HepG2 (cell line): ENCODE data around the gene GDPD4. TPM values are rescaled to one million over a fixed set of nuclear protein-coding genes. Genes with fewer than 3 reads are reported as not detected.

Experiments
- ATAC-seq: fragments of 200-7000 bp; cut with Tn5 transposase; 3 replicates; pipeline ENCODE4 v1.9.1; 2020; ENCODE audit warnings: mild to moderate bottlenecking, moderate library complexity
- BruUV-seq: library from RNA; stranded (reverse); fragments of 400-500 nt; replicated peaks from 2 replicates; lab custom pipeline; 2021; lab: Mats Ljungman, UMichigan
- CTCF ChIA-PET: fragments of 300-600 bp; formaldehyde crosslinking; extraction: SDS; loops from one replicate; lab custom pipeline; 2021; ENCODE audit warnings: low total read pairs, inconsistent platforms, low intra/inter-chr PET ratio; lab: Yijun Ruan, JAX
- POLR2A ChIA-PET: fragments of 350-600 bp; sonication (Branson Sonifier 250); formaldehyde crosslinking; loops from one replicate; lab custom pipeline; 2020; ENCODE audit warnings: antibody characterized with exemption, inconsistent platforms; lab: Yijun Ruan, JAX
- DNase-seq: peaks from one replicate; pipeline ENCODE4 v3.0.0-alpha.2; 2015; ENCODE audit warnings: low spot score
- FAIRE-seq: peaks from 3 replicates; lab custom pipeline; 2011; peaks lifted over from hg19 to GRCh38; lab: Jason Lieb, UNC
- H2AFZ ChIP-seq: one replicate; pipeline ENCODE4 v1.6.1; 2011; ENCODE audit warnings: low read length, inconsistent platforms
- H3K27ac ChIP-seq: fragments of 300-600 bp; 3 replicates; pipeline ENCODE4 v1.8.0; 2011; ENCODE audit warnings: mixed run types, mild to moderate bottlenecking, mixed read lengths, low read length, inconsistent platforms; ENCODE audit not compliant: insufficient read depth; ENCODE audit errors: extremely low read length
- H3K27me3 ChIP-seq, 2 experiments: fragments of 200-600 bp in 1 of 2; 2 replicates in 1 of 2; 3 replicates in 1 of 2; pipeline versions ENCODE4 v1.6.0 to v1.8.0; 2011; ENCODE audit warnings: low read length in 2 of 2, mild to moderate bottlenecking in 2 of 2, moderate library complexity in 2 of 2, inconsistent platforms in 1 of 2; ENCODE audit not compliant: insufficient read depth in 2 of 2, control insufficient read depth in 1 of 2
- H3K36me3 ChIP-seq, 2 experiments: fragments of 200-600 bp in 1 of 2; replicated peaks in 1 of 2; 2 replicates in 1 of 2; 3 replicates in 1 of 2; pipeline versions ENCODE4 v1.5.1 to v1.8.0; 2011; ENCODE audit warnings: low read length in 2 of 2, inconsistent platforms in 1 of 2; ENCODE audit not compliant: insufficient read depth in 2 of 2, control insufficient read depth in 1 of 2
- H3K4me1 ChIP-seq: 2 replicates; pipeline ENCODE4 v1.5.1; 2012; ENCODE audit warnings: low read length, inconsistent platforms; ENCODE audit not compliant: insufficient read depth
- H3K4me2 ChIP-seq: 2 replicates; pipeline ENCODE4 v1.6.0; 2011; ENCODE audit warnings: low read depth, low read length, inconsistent platforms
- H3K4me3 ChIP-seq, 3 experiments: fragments of 200-600 bp in 1 of 3; sonication (generic), shearing (Covaris generic) in 1 of 3; replicated peaks in 1 of 3; 2 replicates each; pipeline ENCODE4 v1.5.1; 2011 to 2016; ENCODE audit warnings: low read length in 3 of 3, inconsistent platforms in 2 of 3, low read depth in 2 of 3, mild to moderate bottlenecking in 2 of 3, control low read depth in 1 of 3, mixed read lengths in 1 of 3; ENCODE audit not compliant: insufficient read depth in 1 of 3
- H3K79me2 ChIP-seq: one replicate; pipeline ENCODE4 v1.6.1; 2011; ENCODE audit warnings: low read length, inconsistent platforms; ENCODE audit not compliant: insufficient read depth
- H3K9ac ChIP-seq: 2 replicates; pipeline ENCODE4 v1.6.0; 2011; ENCODE audit warnings: mild to moderate bottlenecking, low read depth, low read length, inconsistent platforms; ENCODE audit not compliant: insufficient read depth
- H3K9me3 ChIP-seq: 2 replicates; pipeline ENCODE4 v1.5.1; 2012; ENCODE audit warnings: mild to moderate bottlenecking, low read length
- H4K20me1 ChIP-seq: 2 replicates; pipeline ENCODE4 v1.6.0; 2011; ENCODE audit warnings: inconsistent platforms, mild to moderate bottlenecking, low read length, moderate library complexity; ENCODE audit not compliant: insufficient read depth
- BCLAF1 ChIP-seq: fragments of 450-650 bp; IDR thresholded peaks from 2 replicates; pipeline ENCODE4 v1.6.1; 2017; ENCODE audit warnings: mild to moderate bottlenecking
- DPF2 ChIP-seq: sonication (generic); formaldehyde crosslinking; IDR thresholded peaks from 2 replicates; pipeline ENCODE4 v1.4.0; 2020; ENCODE audit warnings: mild to moderate bottlenecking, low read depth, missing genetic modification reagents, borderline replicate concordance
- DR1 ChIP-seq: sonication (generic); formaldehyde crosslinking; IDR thresholded peaks from 2 replicates; pipeline ENCODE4 v1.8.0; 2021; ENCODE audit warnings: mild to moderate bottlenecking, missing genetic modification reagents, inconsistent platforms
- FOXO1 ChIP-seq: sonication (generic); formaldehyde crosslinking; IDR thresholded peaks from 2 replicates; pipeline ENCODE4 v1.4.0; 2020; ENCODE audit warnings: missing genetic modification reagents
- GLI4 ChIP-seq: sonication (generic); formaldehyde crosslinking; IDR thresholded peaks from 2 replicates; pipeline ENCODE4 v1.5.1; 2020; ENCODE audit warnings: missing genetic modification reagents, mild to moderate bottlenecking, moderate library complexity, borderline replicate concordance
- ISL2 ChIP-seq: sonication (generic); formaldehyde crosslinking; IDR thresholded peaks from 2 replicates; pipeline ENCODE4 v1.5.0; 2020; ENCODE audit warnings: missing genetic modification reagents
- NBN ChIP-seq: fragments of 450-650 bp; conservative IDR thresholded peaks from 2 replicates; pipeline ENCODE4 v1.6.1; 2017
- NFKBIZ ChIP-seq: IDR thresholded peaks from 2 replicates; pipeline ENCODE4 v1.6.1; 2018; ENCODE audit warnings: missing genetic modification reagents, missing compliant biosample characterization
- PLRG1 ChIP-seq: fragments of 450-650 bp; conservative IDR thresholded peaks from 2 replicates; pipeline ENCODE4 v1.6.1; 2016
- ZBTB44 ChIP-seq: sonication (generic); formaldehyde crosslinking; IDR thresholded peaks from 2 replicates; pipeline ENCODE4 v1.4.0; 2020; ENCODE audit warnings: missing genetic modification reagents
- ZFP1 ChIP-seq: IDR thresholded peaks from 2 replicates; pipeline ENCODE4 v1.6.1; 2016
- ZNF549 ChIP-seq: sonication (generic); formaldehyde crosslinking; IDR thresholded peaks from 2 replicates; pipeline ENCODE4 v1.5.0; 2020; ENCODE audit warnings: missing genetic modification reagents
- ZNF703 ChIP-seq: sonication (generic); formaldehyde crosslinking; IDR thresholded peaks from 2 replicates; pipeline ENCODE4 v1.5.1; 2020; ENCODE audit warnings: missing genetic modification reagents, mild to moderate bottlenecking, moderate library complexity, borderline replicate concordance
- WGBS: methylation state at CpG from one replicate; pipeline ENCODE4 v1.1.6; 2017; ENCODE audit warnings: low lambda C conversion rate; 5-methylcytosine and 5-hydroxymethylcytosine counted together
- in situ Hi-C: cut with HindIII; loops from 2 replicates; pipeline ENCODE4 v1.10.0; 2017; ENCODE audit warnings: low pct_unique_long_range_greater_than_20kb; ENCODE audit not compliant: extremely low pct_ligation_motif_present
- intact Hi-C: fragments of 100-400 bp; cut with micrococcal nuclease; formaldehyde crosslinking; loops from one replicate; pipeline ENCODE4 v1.10.0; 2022; ENCODE audit not compliant: unreplicated experiment
- polyA plus RNA-seq, 8 experiments: library from polyadenylated mRNA; depleted of rRNA in 3 of 8; stranded (reverse) in 7 of 8; unstranded in 1 of 8; fragments of >200 nt; fragmentation: Illumina TruSeq in 4 of 8; extraction: Trizol in 4 of 8; gene quantifications; 2 replicates each; pipeline versions ENCODE4 v1.2.1 to v1.2.3, GENCODE V29; 2011 to 2016; ENCODE audit warnings: low read depth in 4 of 8, missing spikeins in 1 of 8, mixed read lengths in 1 of 8; ENCODE audit not compliant: insufficient read depth in 1 of 8
- total RNA-seq, 5 experiments: library from RNA; depleted of rRNA; stranded (reverse); fragments of >200 nt; fragmentation: Illumina TruSeq; extraction: Trizol; gene quantifications; 2 replicates each; pipeline ENCODE4 v1.2.3, GENCODE V29; 2016; ENCODE audit warnings: low read depth in 1 of 5
- TF ChIP-seq, protein P1 (sequence below): IDR thresholded peaks from 2 replicates; pipeline ENCODE4 v1.6.1; 2016; ENCODE audit warnings: mild to moderate bottlenecking
- TF ChIP-seq, protein P2 (sequence below): IDR thresholded peaks from 2 replicates; pipeline ENCODE4 v1.4.0; 2020; ENCODE audit warnings: mild to moderate bottlenecking, missing genetic modification reagents

Gene GDPD4
- total and polyA plus RNA-seq, 2 of the 13 experiments (the other 11 are each of a cell fraction or from before 2014, with no cell fraction given), result not detected

GRCh38 chr11:77270921-77271320, 30.6 kb downstream of the GDPD4 start (continued):
- TF ChIP-seq BCLAF1 (no peak), FOXO1 (CRISPR knock-in tag) (no peak), ISL2 (CRISPR knock-in tag) (no peak), ZNF549 (CRISPR knock-in tag) (no peak), ZNF703 (CRISPR knock-in tag) (no peak), DR1 (CRISPR knock-in tag) (no peak)
- TF ChIP-seq, protein P1, sequence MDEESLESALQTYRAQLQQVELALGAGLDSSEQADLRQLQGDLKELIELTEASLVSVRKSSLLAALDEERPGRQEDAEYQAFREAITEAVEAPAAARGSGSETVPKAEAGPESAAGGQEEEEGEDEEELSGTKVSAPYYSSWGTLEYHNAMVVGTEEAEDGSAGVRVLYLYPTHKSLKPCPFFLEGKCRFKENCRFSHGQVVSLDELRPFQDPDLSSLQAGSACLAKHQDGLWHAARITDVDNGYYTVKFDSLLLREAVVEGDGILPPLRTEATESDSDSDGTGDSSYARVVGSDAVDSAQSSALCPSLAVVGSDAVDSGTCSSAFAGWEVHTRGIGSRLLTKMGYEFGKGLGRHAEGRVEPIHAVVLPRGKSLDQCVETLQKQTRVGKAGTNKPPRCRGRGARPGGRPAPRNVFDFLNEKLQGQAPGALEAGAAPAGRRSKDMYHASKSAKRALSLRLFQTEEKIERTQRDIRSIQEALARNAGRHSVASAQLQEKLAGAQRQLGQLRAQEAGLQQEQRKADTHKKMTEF, result no peak

DNA sequence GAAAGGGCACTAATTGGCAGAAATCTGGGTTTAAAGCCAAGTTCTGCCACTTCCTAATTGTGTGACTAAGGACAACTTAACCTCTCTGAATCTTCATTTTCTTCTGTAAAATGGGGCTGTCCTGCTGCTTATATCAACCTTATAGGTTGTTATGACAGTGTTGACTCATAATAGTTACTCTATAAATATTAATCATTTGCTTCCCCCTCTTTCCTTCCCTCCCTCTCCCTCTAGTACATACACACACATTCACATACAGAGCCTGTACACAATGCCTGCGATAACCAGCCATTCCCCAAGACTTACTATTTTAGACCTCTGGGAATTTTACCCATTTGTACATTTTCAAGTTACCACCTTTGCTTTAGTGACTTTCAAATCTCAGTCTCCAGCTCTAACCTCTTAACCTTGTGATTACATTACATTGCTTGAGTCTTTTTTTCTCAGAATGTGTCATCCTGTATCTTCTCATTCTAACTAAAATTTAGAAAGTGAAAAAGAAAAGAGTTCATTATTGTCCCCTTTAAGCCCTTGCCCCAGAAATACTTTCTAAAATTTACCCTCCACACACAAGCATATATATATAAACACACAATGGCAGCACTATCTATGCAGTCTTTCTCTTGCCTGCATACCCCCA, 31.9 kb downstream of the GDPD4 start:
- 38% methylated on average over 1 of the region's 1 CpG for WGBS
- no peak for ATAC-seq
- H3K4me1 ChIP-seq, result no peaks in the 10 kb centered on the region
- H3K9ac ChIP-seq, result no peak overlapping the region
- no peaks in the 10 kb centered on the region for H3K27me3 ChIP-seq
- no peak overlapping the region for H3K4me3 ChIP-seq
- no peak overlapping the region for H3K27ac ChIP-seq
- no peak overlapping the region for H2AFZ ChIP-seq
- H4K20me1 ChIP-seq, result no peaks in the 10 kb centered on the region
- H3K4me2 ChIP-seq, result no peak overlapping the region
- in situ Hi-C loops (no loop called here), intact Hi-C loops (no loop called here)
- POLR2A ChIA-PET, result no interaction called here
- no peak for DNase-seq
- H3K9me3 ChIP-seq, result no peaks in the 10 kb centered on the region
- FAIRE-seq, result no peak
- BruUV-seq, result no TSS peak
- no peaks in the 10 kb centered on the region for H3K79me2 ChIP-seq
- H3K36me3 ChIP-seq, result no peaks in the 10 kb centered on the region
- CTCF ChIA-PET, result no interaction called here
- no peak for TF ChIP-seq ZBTB44 (CRISPR knock-in tag)
- TF ChIP-seq DPF2 (CRISPR knock-in tag), result no peak
- no peak for TF ChIP-seq GLI4
- TF ChIP-seq, protein P2, sequence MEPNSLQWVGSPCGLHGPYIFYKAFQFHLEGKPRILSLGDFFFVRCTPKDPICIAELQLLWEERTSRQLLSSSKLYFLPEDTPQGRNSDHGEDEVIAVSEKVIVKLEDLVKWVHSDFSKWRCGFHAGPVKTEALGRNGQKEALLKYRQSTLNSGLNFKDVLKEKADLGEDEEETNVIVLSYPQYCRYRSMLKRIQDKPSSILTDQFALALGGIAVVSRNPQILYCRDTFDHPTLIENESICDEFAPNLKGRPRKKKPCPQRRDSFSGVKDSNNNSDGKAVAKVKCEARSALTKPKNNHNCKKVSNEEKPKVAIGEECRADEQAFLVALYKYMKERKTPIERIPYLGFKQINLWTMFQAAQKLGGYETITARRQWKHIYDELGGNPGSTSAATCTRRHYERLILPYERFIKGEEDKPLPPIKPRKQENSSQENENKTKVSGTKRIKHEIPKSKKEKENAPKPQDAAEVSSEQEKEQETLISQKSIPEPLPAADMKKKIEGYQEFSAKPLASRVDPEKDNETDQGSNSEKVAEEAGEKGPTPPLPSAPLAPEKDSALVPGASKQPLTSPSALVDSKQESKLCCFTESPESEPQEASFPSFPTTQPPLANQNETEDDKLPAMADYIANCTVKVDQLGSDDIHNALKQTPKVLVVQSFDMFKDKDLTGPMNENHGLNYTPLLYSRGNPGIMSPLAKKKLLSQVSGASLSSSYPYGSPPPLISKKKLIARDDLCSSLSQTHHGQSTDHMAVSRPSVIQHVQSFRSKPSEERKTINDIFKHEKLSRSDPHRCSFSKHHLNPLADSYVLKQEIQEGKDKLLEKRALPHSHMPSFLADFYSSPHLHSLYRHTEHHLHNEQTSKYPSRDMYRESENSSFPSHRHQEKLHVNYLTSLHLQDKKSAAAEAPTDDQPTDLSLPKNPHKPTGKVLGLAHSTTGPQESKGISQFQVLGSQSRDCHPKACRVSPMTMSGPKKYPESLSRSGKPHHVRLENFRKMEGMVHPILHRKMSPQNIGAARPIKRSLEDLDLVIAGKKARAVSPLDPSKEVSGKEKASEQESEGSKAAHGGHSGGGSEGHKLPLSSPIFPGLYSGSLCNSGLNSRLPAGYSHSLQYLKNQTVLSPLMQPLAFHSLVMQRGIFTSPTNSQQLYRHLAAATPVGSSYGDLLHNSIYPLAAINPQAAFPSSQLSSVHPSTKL (CRISPR knock-in tag), result no peak
- TF ChIP-seq NBN, result no peak
- no peak for TF ChIP-seq PLRG1
- TF ChIP-seq ZFP1, result no peak
- no peak for TF ChIP-seq NFKBIZ (CRISPR knock-in tag)
